ENCODE results near the gene NUAK2. TPM values are rescaled to one million over a fixed set of nuclear protein-coding genes. Genes with fewer than 3 reads are reported as not detected.
A peak's percentile ranks its signal among the peaks of the same experiment; 100 is the strongest.

The NUAK2 gene
- total RNA-seq, 1 experiment from 2014 or later, result 0.45 TPM

DNA sequence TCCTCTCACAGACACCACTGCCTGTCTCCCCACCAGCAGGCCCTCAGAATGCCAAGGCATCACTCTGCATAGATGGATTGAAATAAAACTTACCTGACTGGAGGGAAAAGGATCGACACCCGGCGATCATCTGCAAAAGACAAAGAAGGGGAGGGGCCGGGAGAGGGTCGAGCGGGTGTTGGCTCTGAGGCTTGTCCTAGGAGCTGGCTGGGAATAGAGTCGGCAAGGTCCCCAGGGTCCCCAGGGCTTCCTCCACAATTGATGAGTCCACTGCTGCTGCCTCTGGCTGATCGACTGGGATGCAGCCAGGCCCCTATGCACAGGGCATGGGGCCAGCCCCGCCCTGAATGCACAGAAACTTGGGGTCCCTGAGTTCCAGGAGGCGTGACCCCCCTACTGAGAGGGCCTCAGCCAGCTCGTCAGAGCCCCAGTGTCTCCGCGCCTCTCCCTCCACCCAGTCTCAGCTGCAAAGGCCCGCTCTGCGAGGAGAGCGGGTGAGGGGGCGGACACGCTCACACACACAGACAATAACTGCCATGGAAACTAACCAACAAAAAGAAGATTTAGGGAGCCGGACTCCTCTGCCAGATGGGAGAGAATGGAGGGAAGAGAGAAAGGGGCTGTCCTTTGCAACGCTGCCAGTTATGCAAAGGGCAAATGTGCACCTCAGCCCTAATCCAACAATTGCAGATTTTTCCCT, 35.0 kb upstream of the NUAK2 start, which contains the start of gene KLHDC8A:
Gene KLHDC8A (minus strand): TSS at position 483 of the 700 bp plus-strand sequence. CDS start 13,318 bp downstream, outside the sequence.
- Histone ChIP-seq H3K4me3 (ENCODE audit: low read depth, low read length, poor library complexity, severe bottlenecking) (no peak within 1 kb of the TSS), H3K36me3 (ENCODE audit: insufficient read depth, low read length, poor library complexity, severe bottlenecking) (no peaks in the 10 kb centered on the region), H3K4me1 (ENCODE audit: insufficient read depth, low read length, poor library complexity, severe bottlenecking) (peaks cover 15% of the 10 kb centered on the region), H3K27ac (ENCODE audit: low read depth, low read length, poor library complexity, severe bottlenecking) (no peak within 1 kb of the TSS), H3K9me3 (ENCODE audit: low read depth, low read length, poor library complexity, severe bottlenecking) (no peaks in the 10 kb centered on the region), H3K27me3 (replicated peaks; ENCODE audit: insufficient read depth, low read depth, low read length, poor library complexity) (no peaks in the 10 kb centered on the region)
- TF ChIP-seq, protein P1, sequence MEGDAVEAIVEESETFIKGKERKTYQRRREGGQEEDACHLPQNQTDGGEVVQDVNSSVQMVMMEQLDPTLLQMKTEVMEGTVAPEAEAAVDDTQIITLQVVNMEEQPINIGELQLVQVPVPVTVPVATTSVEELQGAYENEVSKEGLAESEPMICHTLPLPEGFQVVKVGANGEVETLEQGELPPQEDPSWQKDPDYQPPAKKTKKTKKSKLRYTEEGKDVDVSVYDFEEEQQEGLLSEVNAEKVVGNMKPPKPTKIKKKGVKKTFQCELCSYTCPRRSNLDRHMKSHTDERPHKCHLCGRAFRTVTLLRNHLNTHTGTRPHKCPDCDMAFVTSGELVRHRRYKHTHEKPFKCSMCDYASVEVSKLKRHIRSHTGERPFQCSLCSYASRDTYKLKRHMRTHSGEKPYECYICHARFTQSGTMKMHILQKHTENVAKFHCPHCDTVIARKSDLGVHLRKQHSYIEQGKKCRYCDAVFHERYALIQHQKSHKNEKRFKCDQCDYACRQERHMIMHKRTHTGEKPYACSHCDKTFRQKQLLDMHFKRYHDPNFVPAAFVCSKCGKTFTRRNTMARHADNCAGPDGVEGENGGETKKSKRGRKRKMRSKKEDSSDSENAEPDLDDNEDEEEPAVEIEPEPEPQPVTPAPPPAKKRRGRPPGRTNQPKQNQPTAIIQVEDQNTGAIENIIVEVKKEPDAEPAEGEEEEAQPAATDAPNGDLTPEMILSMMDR (conservative IDR thresholded peaks at IDR 0.05; ENCODE audit: low read depth, low read length), result no peak
- TF ChIP-seq EZH2 (IDR thresholded peaks at IDR 0.05; ENCODE audit: borderline replicate concordance, low read depth, low read length, poor library complexity, severe bottlenecking), result no peak
- ChIA-PET CTCF (interaction anchor here (0.7 kb wide), 2 partner anchors 129 to 168 kb away, joined by 8 read pairs; no protein-coding TSS in a partner anchor), POLR2A (ENCODE audit: low non-redundant PET) (interaction anchor here (0.5 to 0.6 kb wide), 2 partner anchors 194 to 737 kb away, joined by 8 to 26 read pairs; no protein-coding TSS in a partner anchor)
- DNase-seq (ENCODE audit: low spot score), result peak; percentile 62
- BruUV-seq (replicated peaks), result no TSS peak
- intact Hi-C loops (cut with micrococcal nuclease; ENCODE audit: unreplicated experiment), result no loop called here

DNA sequence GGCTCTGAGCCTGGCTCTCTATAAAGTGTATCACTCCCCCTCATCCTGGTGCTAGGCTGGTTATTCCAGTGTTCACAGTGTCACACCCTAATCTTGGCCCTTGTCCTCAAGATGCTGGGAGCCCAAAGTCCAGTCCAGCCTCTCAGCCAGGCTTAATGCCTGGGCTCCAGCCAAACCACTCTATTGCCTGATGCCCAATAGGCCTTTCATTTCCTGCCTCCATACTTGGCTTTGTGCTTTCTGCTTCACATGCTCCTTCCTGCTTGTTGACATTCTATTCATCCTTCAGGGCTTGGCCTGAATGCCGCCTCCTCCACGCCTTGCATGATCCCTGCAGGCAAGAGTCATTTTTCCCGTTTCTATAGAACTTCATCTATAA, 33.5 kb upstream of the NUAK2 start:
- ChIA-PET POLR2A (ENCODE audit: low non-redundant PET) (no interaction called here), CTCF (interaction anchor here (1.5 to 2.4 kb wide), 3 partner anchors 19 to 169 kb away, joined by 9 to 47 read pairs (median 33); no protein-coding TSS in a partner anchor)
- no TSS peak for BruUV-seq (replicated peaks)
- Histone ChIP-seq H3K27me3 (replicated peaks; ENCODE audit: insufficient read depth, low read depth, low read length, poor library complexity) (no peaks in the 10 kb centered on the region), H3K27ac (ENCODE audit: low read depth, low read length, poor library complexity, severe bottlenecking) (no peak overlapping the region), H3K36me3 (ENCODE audit: insufficient read depth, low read length, poor library complexity, severe bottlenecking) (no peaks in the 10 kb centered on the region), H3K4me3 (ENCODE audit: low read depth, low read length, poor library complexity, severe bottlenecking) (no peak overlapping the region), H3K4me1 (ENCODE audit: insufficient read depth, low read length, poor library complexity, severe bottlenecking) (peaks cover 15% of the 10 kb centered on the region), H3K9me3 (ENCODE audit: low read depth, low read length, poor library complexity, severe bottlenecking) (no peaks in the 10 kb centered on the region)
- DNase-seq (ENCODE audit: low spot score), result no peak
- intact Hi-C loops (cut with micrococcal nuclease; ENCODE audit: unreplicated experiment), result no loop called here
- no peak for TF ChIP-seq EZH2 (IDR thresholded peaks at IDR 0.05; ENCODE audit: borderline replicate concordance, low read depth, low read length, poor library complexity, severe bottlenecking)
- TF ChIP-seq, protein P1 (conservative IDR thresholded peaks at IDR 0.05; ENCODE audit: low read depth, low read length), result no peak

DNA sequence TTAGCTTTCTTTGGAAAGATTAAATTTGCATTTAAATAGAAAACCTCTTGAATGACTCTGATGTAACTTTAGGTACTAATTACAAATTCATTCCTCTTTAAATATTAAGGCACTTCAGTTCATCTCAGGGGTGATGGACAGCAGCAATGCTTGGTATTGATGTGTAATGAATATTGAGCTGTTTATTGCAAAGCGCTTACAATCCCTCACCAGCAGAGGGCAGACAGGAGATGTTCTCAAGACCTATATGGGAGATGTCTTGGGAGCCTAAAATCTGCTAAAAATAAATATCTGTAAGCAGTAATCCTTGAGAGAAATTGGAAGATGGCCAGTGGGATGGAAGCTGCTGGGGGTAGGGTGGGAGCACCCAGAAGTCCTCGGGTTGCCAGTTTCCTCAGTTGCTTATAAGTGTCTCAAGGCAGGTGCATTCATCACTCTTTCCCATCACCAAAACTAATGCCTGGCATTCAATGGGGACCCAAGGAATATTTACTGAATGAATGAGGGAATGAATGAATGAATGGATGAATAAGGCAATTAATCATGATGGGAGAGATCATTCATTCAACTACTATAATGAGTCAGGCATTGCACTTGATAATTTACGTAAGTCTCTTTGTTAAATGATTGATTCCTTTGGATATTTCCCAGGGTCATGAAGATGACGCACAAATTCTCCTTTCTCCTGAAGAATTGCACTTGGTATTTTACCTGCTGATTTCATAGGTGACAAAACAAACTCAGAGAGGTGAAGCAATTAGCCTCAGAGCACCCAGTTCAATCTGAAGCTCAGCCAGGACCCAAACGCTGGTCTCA, 32.9 kb upstream of the NUAK2 start:
- H3K36me3 ChIP-seq (ENCODE audit: insufficient read depth, low read length, poor library complexity, severe bottlenecking), result no peaks in the 10 kb centered on the region
- H3K27me3 ChIP-seq (replicated peaks; ENCODE audit: insufficient read depth, low read depth, low read length, poor library complexity), result no peaks in the 10 kb centered on the region
- peak; percentile 81 for DNase-seq (ENCODE audit: low spot score)
- H3K9me3 ChIP-seq (ENCODE audit: low read depth, low read length, poor library complexity, severe bottlenecking), result no peaks in the 10 kb centered on the region
- H3K4me3 ChIP-seq (ENCODE audit: low read depth, low read length, poor library complexity, severe bottlenecking), result no peak overlapping the region
- intact Hi-C loops (cut with micrococcal nuclease; ENCODE audit: unreplicated experiment), result loop anchor here (1.0 kb wide), 2 partner anchors 131 to 170 kb away; no protein-coding TSS in a partner anchor
- peaks cover 15% of the 10 kb centered on the region for H3K4me1 ChIP-seq (ENCODE audit: insufficient read depth, low read length, poor library complexity, severe bottlenecking)
- TF ChIP-seq EZH2 (IDR thresholded peaks at IDR 0.05; ENCODE audit: borderline replicate concordance, low read depth, low read length, poor library complexity, severe bottlenecking), result no peak
- TF ChIP-seq, protein P1 (conservative IDR thresholded peaks at IDR 0.05; ENCODE audit: low read depth, low read length), result peak; percentile 94
- CTCF ChIA-PET, result interaction anchor here (0.5 to 2.4 kb wide), 13 partner anchors 19 to 303 kb away, joined by 3 to 47 read pairs (median 4); no protein-coding TSS in a partner anchor
- BruUV-seq (replicated peaks), result no TSS peak
- POLR2A ChIA-PET (ENCODE audit: low non-redundant PET), result no interaction called here
- no peak overlapping the region for H3K27ac ChIP-seq (ENCODE audit: low read depth, low read length, poor library complexity, severe bottlenecking)

Measured in A673 (cell line).